A549 (cell line): Measurements from ENCODE around the gene HGF. TPM values are rescaled to one million over a fixed set of nuclear protein-coding genes. Genes with fewer than 3 reads are reported as not detected.

Source experiments
- ATAC-seq, 2 experiments: fragments of 200-7000 bp in 1 of 2; fragments of >200 bp in 1 of 2; cut with Nextera tagmentation in 1 of 2; cut with Tn5 transposase in 1 of 2; 3 replicates each; pipeline versions ENCODE4 v1.8.0 to v1.9.1; 2018 to 2020; ENCODE audit warnings: mild to moderate bottlenecking in 1 of 2, moderate library complexity in 1 of 2
- CTCF ChIA-PET: fragments of 300-600 bp; sonication (Branson Sonifier 250); formaldehyde crosslinking; extraction: SDS; loops from one replicate; lab custom pipeline; 2021; ENCODE audit warnings: antibody characterized with exemption, inconsistent platforms; lab: Yijun Ruan, JAX
- POLR2A ChIA-PET: fragments of 350-600 bp; formaldehyde crosslinking; extraction: SDS; loops from one replicate; lab custom pipeline; 2021; ENCODE audit warnings: antibody characterized with exemption, inconsistent platforms; lab: Yijun Ruan, JAX
- DNase-seq, 2 experiments: peaks; one replicate each; pipeline versions ENCODE4 v3.0.0 to v3.0.0-alpha.2; 2011 to 2016; ENCODE audit warnings: low read depth in 1 of 2, low spot score in 1 of 2
- FAIRE-seq: peaks from 2 replicates; lab custom pipeline; 2011; peaks lifted over from hg19 to GRCh38; lab: Jason Lieb, UNC
- H3K27ac ChIP-seq, 2 experiments: fragments of >200 bp; sonication (Bioruptor Twin); formaldehyde crosslinking; 3 replicates each; pipeline ENCODE4 v1.5.1; 2016 to 2017
- H3K4me1 ChIP-seq: fragments of >200 bp; sonication (Bioruptor Twin); formaldehyde crosslinking; 3 replicates; pipeline ENCODE4 v1.6.1; 2016
- H3K4me2 ChIP-seq: fragments of >200 bp; sonication (Bioruptor Twin); formaldehyde crosslinking; 3 replicates; pipeline ENCODE4 v1.6.1; 2016
- H3K4me3 ChIP-seq: fragments of >200 bp; sonication (Bioruptor Twin); formaldehyde crosslinking; 3 replicates; pipeline ENCODE4 v1.5.1; 2016
- H3K9me3 ChIP-seq: fragments of >200 bp; sonication (Bioruptor Twin); formaldehyde crosslinking; 3 replicates; pipeline ENCODE4 v1.6.1; 2016
- CBX8 ChIP-seq: fragments of 200-600 bp; sonication (generic); IDR thresholded peaks from 2 replicates; pipeline ENCODE4 v1.6.1; 2016
- CEBPB ChIP-seq, 2 experiments: fragments of >200 bp in 1 of 2; sonication (Bioruptor Twin) in 1 of 2; formaldehyde crosslinking in 1 of 2; IDR thresholded peaks; 2 replicates each; pipeline ENCODE4 v1.6.1; 2012 to 2016
- CHD4 ChIP-seq: fragments of 200-600 bp; sonication (generic); IDR thresholded peaks from 2 replicates; pipeline ENCODE4 v1.6.1; 2016; ENCODE audit warnings: antibody characterized with exemption, mild to moderate bottlenecking, borderline replicate concordance
- FOXS1 ChIP-seq: fragments of 250-450 bp; sonication (Bioruptor Pico); IDR thresholded peaks from 2 replicates; pipeline ENCODE4 v1.5.0; 2020; ENCODE audit warnings: mild to moderate bottlenecking, moderate library complexity
- GATA3 ChIP-seq: IDR thresholded peaks from 2 replicates; pipeline ENCODE4 v1.6.1; 2012; ENCODE audit warnings: borderline replicate concordance
- HDAC2 ChIP-seq: fragments of 200-600 bp; sonication (generic); IDR thresholded peaks from 2 replicates; pipeline ENCODE4 v1.6.1; 2016
- HOXB5 ChIP-seq: fragments of 250-450 bp; sonication (Bioruptor Pico); IDR thresholded peaks from 2 replicates; pipeline ENCODE4 v1.5.0; 2020; ENCODE audit warnings: mild to moderate bottlenecking, moderate library complexity
- NFE2L2 ChIP-seq: fragments of 150-350 bp; conservative IDR thresholded peaks from 2 replicates; pipeline ENCODE4 v1.6.1; 2014; ENCODE audit warnings: low read length
- PHF8 ChIP-seq: fragments of 200-600 bp; sonication (generic); IDR thresholded peaks from 2 replicates; pipeline ENCODE4 v1.6.1; 2016; ENCODE audit warnings: low read depth, mild to moderate bottlenecking, antibody characterized with exemption, moderate library complexity, borderline replicate concordance
- RAD21 ChIP-seq, 2 experiments: fragments of >200 bp in 1 of 2; sonication (Bioruptor Twin) in 1 of 2; formaldehyde crosslinking in 1 of 2; IDR thresholded peaks in 1 of 2; conservative IDR thresholded peaks in 1 of 2; 2 replicates in 1 of 2; 3 replicates in 1 of 2; pipeline ENCODE4 v1.6.1; 2012 to 2018; ENCODE audit warnings: inconsistent platforms in 1 of 2
- RARB ChIP-seq: fragments of 250-450 bp; sonication (Bioruptor Pico); IDR thresholded peaks from 2 replicates; pipeline ENCODE4 v1.8.0; 2021; ENCODE audit warnings: mild to moderate bottlenecking, moderate library complexity
- RCOR1 ChIP-seq: fragments of 150-350 bp; IDR thresholded peaks from 2 replicates; pipeline ENCODE4 v1.6.1; 2014; ENCODE audit warnings: antibody characterized with exemption, low read length, low read depth
- REST ChIP-seq: fragments of 200-600 bp; sonication (generic); IDR thresholded peaks from 2 replicates; pipeline ENCODE4 v1.6.1; 2016; ENCODE audit warnings: antibody characterized with exemption, mild to moderate bottlenecking, moderate library complexity
- RFX5 ChIP-seq: fragments of 450-650 bp; IDR thresholded peaks from 2 replicates; pipeline ENCODE4 v1.7.1; 2014; ENCODE audit warnings: antibody characterized with exemption, mild to moderate bottlenecking, moderate library complexity
- SMC3 ChIP-seq: fragments of >200 bp; sonication (Bioruptor Twin); formaldehyde crosslinking; IDR thresholded peaks from 3 replicates; pipeline ENCODE4 v1.6.1; 2018; ENCODE audit warnings: inconsistent platforms
- SREBF2 ChIP-seq: fragments of 450-650 bp; IDR thresholded peaks from 2 replicates; pipeline ENCODE4 v1.6.1; 2014; ENCODE audit warnings: mild to moderate bottlenecking, moderate library complexity
- ZFP36 ChIP-seq: fragments of 450-650 bp; IDR thresholded peaks from 2 replicates; pipeline ENCODE4 v1.6.1; 2014; ENCODE audit warnings: borderline replicate concordance; ENCODE audit not compliant: partially characterized antibody
- ZSCAN20 ChIP-seq: fragments of 250-450 bp; sonication (Bioruptor Pico); IDR thresholded peaks from 2 replicates; pipeline ENCODE4 v1.8.0; 2022; ENCODE audit warnings: mild to moderate bottlenecking, moderate library complexity
- WGBS: methylation state at CpG from one replicate; pipeline ENCODE4 v1.1.6; 2017; ENCODE audit errors: missing lambda C conversion rate; 5-methylcytosine and 5-hydroxymethylcytosine counted together
- polyA plus RNA-seq, 4 experiments: library from polyadenylated mRNA; depleted of rRNA in 3 of 4; stranded (reverse); fragments of >200 nt; fragmentation: RNase III in 1 of 4; extraction: RNeasy Plus Mini Kit Qiagen cat#74134 plus additional on column Dnase treatment in 1 of 4; gene quantifications; 2 replicates in 3 of 4; 3 replicates in 1 of 4; pipeline ENCODE4 v1.2.3, GENCODE V29; 2011 to 2017
- TF ChIP-seq, protein P1 (sequence below): fragments of >200 bp; sonication (Bioruptor Twin); formaldehyde crosslinking; IDR thresholded peaks from 3 replicates; pipeline ENCODE4 v1.5.1; 2016
- TF ChIP-seq, protein P2 (sequence below): fragments of 250-450 bp; sonication (Bioruptor Pico); IDR thresholded peaks from 2 replicates; pipeline ENCODE4 v1.5.0; 2021; ENCODE audit warnings: mild to moderate bottlenecking, moderate library complexity, borderline replicate concordance

The HGF gene
- polyA plus RNA-seq, 2 of the 4 experiments (the other 2 are of a cell fraction) = 0.06 to 0.31 TPM

GRCh38 chr7:81715984-81716588 lies 53.8 kb downstream of the HGF start:
- TF ChIP-seq, protein P1, sequence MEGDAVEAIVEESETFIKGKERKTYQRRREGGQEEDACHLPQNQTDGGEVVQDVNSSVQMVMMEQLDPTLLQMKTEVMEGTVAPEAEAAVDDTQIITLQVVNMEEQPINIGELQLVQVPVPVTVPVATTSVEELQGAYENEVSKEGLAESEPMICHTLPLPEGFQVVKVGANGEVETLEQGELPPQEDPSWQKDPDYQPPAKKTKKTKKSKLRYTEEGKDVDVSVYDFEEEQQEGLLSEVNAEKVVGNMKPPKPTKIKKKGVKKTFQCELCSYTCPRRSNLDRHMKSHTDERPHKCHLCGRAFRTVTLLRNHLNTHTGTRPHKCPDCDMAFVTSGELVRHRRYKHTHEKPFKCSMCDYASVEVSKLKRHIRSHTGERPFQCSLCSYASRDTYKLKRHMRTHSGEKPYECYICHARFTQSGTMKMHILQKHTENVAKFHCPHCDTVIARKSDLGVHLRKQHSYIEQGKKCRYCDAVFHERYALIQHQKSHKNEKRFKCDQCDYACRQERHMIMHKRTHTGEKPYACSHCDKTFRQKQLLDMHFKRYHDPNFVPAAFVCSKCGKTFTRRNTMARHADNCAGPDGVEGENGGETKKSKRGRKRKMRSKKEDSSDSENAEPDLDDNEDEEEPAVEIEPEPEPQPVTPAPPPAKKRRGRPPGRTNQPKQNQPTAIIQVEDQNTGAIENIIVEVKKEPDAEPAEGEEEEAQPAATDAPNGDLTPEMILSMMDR = peak; percentile 76
- TF ChIP-seq ZSCAN20 (CRISPR knock-in tag) = no peak
- TF ChIP-seq SMC3 = peak; percentile 92
- TF ChIP-seq FOXS1 (CRISPR knock-in tag) = no peak
- peak; percentile 92 to 93 for TF ChIP-seq RAD21 (conservative IDR thresholded peaks at IDR 0.05 in 1 of 2, IDR thresholded peaks at IDR 0.05 in 1 of 2)
- Histone ChIP-seq H3K4me3 (no peak overlapping the region), H3K4me2 (peak overlapping the region; percentile 15; the same call in 1 of the 3 replicates), H3K27ac (no peak overlapping the region), H3K4me1 (peaks cover 9% of the 10 kb centered on the region; the same call in 2 of the 3 replicates), H3K9me3 (no peaks in the 10 kb centered on the region)
- WGBS = 29% methylated on average over 5 of the region's 5 CpGs
- ATAC-seq = peak; percentile 85 to 94
- FAIRE-seq = peak; percentile 98
- CTCF ChIA-PET = interaction anchor here (0.6 to 6.0 kb wide), 24 partner anchors 9 to 300 kb away, joined by 3 to 61 read pairs (median 4); no protein-coding TSS in a partner anchor
- peak in 1 of 2 experiments; percentile 75 for DNase-seq
- POLR2A ChIA-PET = no interaction called here

DNA sequence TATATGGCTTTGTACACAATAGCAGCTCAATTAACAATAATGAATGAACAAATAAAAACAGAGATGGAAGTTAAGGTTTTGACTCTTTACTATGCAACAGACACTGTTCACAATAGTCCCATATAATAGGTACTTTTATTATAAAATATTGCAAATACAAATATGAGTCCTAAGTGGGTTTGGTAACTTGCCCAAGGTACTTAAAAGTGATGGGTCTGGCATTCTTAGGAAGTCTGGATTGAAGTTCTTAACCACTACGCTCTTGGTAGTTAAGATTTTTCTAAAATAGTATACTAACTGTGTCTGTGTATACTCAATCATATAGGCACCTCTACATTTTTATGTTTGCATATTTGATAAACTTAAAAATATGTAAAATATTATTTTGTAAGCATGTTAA lies 55.5 kb downstream of the HGF start:
- no peak overlapping the region for H3K4me2 ChIP-seq
- 95% methylated on average over 1 of the region's 1 CpG for WGBS
- FAIRE-seq = peak; percentile 28
- no peaks in the 10 kb centered on the region for H3K9me3 ChIP-seq
- H3K4me1 ChIP-seq = peaks cover 15% of the 10 kb centered on the region; the same call in 2 of the 3 replicates
- no peak for DNase-seq
- H3K4me3 ChIP-seq = no peak overlapping the region
- ATAC-seq = no peak
- ChIA-PET CTCF (interaction anchor here (1.0 kb wide), 1 partner anchor 214 kb away, joined by 3 read pairs; no protein-coding TSS in a partner anchor), POLR2A (no interaction called here)
- H3K27ac ChIP-seq = no peak overlapping the region
- TF ChIP-seq RFX5 = no peak
- no peak for TF ChIP-seq HDAC2
- TF ChIP-seq, protein P2, sequence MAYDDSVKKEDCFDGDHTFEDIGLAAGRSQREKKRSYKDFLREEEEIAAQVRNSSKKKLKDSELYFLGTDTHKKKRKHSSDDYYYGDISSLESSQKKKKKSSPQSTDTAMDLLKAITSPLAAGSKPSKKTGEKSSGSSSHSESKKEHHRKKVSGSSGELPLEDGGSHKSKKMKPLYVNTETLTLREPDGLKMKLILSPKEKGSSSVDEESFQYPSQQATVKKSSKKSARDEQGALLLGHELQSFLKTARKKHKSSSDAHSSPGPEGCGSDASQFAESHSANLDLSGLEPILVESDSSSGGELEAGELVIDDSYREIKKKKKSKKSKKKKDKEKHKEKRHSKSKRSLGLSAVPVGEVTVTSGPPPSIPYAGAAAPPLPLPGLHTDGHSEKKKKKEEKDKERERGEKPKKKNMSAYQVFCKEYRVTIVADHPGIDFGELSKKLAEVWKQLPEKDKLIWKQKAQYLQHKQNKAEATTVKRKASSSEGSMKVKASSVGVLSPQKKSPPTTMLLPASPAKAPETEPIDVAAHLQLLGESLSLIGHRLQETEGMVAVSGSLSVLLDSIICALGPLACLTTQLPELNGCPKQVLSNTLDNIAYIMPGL (CRISPR knock-in tag) = no peak
- TF ChIP-seq RARB (CRISPR knock-in tag) = no peak
- TF ChIP-seq NFE2L2 = no peak
- TF ChIP-seq CEBPB (IDR thresholded peaks at IDR 0.05) = no peak
- no peak for TF ChIP-seq RCOR1
- no peak for TF ChIP-seq CHD4
- TF ChIP-seq SREBF2 = no peak
- no peak for TF ChIP-seq ZFP36
- no peak for TF ChIP-seq HOXB5 (CRISPR knock-in tag)
- TF ChIP-seq CBX8 = no peak
- no peak for TF ChIP-seq SMC3
- no peak for TF ChIP-seq REST
- TF ChIP-seq GATA3 = no peak
- TF ChIP-seq PHF8 = no peak
